LoVo (cell line): ENCODE measurements around the gene PCDHGB7.
A peak's percentile ranks its signal among the peaks of the same experiment; 100 is the strongest.
"Not testable (repeated sequence)": the region's sequence is repeated elsewhere in the genome, so short reads cannot be mapped to it uniquely, and the experiment has no call there.

Experiments
- DNase-seq: peaks from one replicate; pipeline ENCODE4 v3.0.0-alpha.2; 2016; ENCODE audit warnings: low spot score

Gene PCDHGB7

GRCh38 chr5:141397756-141398551 is 19.5 kb upstream of the PCDHGB7 start, which contains the start of gene PCDHGB5:
Gene PCDHGB5, plus strand, starts transcription at chr5:141397947. Its CDS starts 181 bp downstream, at chr5:141398128.
- not testable (repeated sequence) for DNase-seq

- DNase-seq = no peak
Measured at GRCh38 chr5:141398608-141399007, 18.9 kb upstream of the PCDHGB7 start.

- no peak for DNase-seq
Measured at GRCh38 chr5:141399555-141400258, 17.8 kb upstream of the PCDHGB7 start.

DNA sequence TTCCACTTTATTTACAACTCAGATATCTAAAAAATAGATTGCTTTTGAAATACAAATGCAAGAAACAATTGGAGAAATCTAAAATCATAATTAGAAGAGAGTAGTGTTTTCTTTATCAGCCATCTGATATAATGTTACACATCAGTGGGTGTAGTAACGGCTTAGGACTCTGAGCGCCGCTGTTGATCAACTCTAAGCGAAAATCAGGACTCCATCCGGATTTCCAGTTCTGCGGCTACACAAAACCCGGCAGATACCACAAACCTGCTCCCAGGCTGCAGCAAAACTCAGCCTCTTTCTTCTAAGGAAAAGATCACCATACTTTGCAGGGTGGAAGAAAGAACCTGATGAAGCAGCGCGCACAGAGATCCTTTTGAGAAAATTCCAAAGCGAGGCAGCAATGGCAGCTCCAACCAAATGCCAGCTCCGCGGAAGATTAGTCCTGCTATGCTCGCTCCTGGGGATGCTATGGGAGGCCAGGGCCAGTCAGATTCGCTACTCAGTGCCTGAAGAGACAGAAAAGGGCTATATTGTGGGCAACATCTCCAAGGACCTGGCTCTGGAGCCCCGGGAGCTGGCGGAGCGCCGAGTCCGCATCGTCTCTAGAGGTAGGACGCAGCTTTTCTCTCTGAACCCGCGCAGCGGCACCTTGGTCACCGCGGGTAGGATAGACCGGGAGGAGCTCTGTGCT is 14.8 kb upstream of the PCDHGB7 start, which contains the start of gene PCDHGA9:
TSS of gene PCDHGA9 (plus strand) at position 226 of the 691 bp plus-strand sequence. CDS start at position 401, 175 bp downstream.
- DNase-seq = peak; percentile 29

- no peak for DNase-seq
Measured at GRCh38 chr5:141403387-141403786, 14.1 kb upstream of the PCDHGB7 start.

DNA sequence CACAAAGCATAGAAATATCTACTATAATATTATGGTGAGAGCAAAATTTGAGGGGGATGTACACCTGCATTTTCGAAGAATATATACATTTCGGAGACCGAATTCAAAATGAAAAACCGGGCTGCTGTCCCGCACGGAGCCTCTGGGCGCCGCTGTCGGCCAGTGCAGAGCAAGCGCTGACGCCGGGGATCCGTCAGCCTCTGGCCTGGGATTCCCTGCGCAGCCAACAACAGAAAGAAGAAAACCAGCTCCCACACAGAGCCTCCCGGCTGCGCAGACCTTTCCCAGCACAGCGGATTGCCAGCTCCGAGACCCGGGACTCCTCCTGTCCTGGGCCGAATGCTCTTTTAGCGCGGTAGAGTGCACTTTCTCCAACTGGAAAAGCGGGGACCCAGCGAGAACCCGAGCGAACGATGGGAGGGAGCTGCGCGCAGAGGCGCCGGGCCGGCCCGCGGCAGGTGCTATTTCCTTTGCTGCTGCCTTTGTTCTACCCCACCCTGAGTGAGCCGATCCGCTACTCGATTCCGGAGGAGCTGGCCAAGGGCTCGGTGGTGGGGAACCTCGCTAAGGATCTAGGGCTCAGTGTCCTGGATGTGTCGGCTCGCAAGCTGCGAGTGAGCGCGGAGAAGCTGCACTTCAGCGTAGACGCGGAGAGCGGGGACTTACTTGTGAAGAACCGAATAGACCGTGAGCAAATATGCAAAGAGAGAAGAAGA is 9.5 kb upstream of the PCDHGB7 start, which contains the start of gene PCDHGB6:
TSS of gene PCDHGB6 (plus strand) at position 232 of the 716 bp plus-strand sequence. CDS start at position 414, 182 bp downstream.
- DNase-seq = peak; percentile 25

DNA sequence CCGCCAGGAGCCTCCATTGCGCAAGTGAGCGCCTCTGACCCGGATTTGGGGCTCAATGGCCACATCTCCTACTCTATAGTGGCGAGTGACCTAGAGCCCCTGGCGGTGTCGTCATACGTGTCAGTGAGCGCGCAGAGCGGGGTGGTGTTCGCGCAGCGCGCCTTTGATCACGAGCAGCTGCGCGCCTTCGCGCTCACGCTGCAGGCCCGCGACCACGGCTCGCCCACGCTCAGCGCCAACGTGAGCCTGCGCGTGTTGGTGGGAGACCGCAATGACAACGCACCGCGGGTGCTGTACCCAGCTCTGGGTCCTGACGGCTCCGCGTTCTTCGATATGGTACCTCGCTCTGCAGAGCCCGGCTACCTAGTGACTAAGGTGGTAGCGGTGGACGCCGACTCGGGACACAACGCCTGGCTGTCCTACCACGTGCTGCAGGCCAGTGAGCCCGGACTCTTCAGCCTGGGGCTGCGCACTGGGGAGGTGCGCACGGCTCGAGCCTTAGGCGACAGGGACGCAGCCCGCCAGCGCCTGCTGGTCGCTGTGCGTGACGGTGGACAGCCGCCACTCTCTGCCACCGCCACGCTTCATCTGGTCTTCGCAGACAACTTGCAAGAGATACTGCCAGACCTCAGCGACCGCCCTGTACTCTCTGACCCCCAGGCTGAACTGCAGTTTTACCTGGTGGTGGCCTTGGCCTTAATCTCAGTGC is 7.7 kb upstream of the PCDHGB7 start:
- DNase-seq = no peak

GRCh38 chr5:141411575-141411974 is 5.9 kb upstream of the PCDHGB7 start:
- DNase-seq = no peak

DNA sequence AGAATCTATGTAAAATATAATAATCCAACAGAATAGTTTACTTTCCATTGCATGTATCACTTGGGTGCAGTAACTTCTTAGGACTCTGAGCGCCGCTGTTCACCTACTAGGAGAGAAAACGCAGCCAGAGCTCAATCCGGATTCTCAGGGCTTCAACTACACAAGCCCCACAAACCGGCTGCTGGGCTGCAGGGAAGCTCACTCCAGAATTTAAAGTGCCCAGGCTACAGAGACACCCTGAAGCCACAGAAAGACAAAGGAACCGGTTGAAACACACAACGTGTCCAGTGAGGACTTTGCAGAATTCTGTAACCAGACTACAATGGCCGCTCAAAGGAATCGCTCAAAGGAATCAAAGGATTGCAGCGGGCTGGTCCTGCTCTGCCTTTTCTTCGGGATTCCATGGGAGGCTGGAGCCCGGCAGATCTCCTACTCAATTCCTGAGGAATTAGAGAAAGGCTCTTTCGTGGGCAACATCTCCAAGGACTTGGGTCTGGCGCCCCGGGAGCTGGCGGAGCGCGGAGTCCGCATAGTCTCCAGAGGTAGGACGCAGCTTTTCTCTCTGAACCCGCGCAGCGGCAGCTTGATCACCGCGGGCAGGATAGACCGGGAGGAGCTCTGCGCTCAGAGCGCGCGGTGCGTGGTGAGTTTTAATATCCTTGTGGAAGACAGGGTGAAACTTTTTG is 4.5 kb upstream of the PCDHGB7 start, which contains the start of gene PCDHGA10:
TSS of gene PCDHGA10 (plus strand) at position 134 of the 686 bp plus-strand sequence. CDS start at position 323, 189 bp downstream.
- peak; percentile 71 for DNase-seq

- no peak for DNase-seq
Measured at GRCh38 chr5:141413540-141414069, 3.9 kb upstream of the PCDHGB7 start.

DNA sequence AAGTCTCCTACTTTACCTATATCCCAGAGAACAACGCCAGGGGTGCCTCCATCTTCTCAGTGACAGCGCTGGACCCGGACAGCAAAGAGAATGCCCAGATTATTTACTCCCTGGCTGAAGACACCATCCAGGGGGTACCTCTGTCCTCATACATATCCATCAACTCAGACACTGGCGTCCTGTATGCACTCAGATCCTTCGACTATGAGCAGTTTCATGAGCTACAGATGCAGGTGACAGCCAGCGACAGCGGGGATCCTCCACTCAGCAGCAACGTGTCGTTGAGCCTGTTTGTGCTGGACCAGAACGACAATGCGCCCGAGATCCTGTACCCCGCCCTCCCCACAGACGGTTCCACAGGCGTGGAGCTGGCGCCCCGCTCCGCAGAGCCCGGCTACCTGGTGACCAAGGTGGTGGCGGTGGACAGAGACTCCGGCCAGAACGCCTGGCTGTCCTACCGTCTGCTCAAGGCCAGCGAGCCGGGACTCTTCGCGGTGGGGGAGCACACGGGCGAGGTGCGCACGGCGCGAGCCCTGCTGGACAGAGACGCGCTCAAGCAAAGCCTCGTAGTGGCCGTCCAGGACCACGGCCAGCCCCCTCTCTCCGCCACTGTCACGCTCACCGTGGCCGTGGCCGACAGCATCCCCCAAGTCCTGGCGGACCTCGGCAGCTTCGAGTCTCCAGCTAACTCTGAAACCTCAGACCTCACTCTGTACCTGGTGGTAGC is 2.8 kb upstream of the PCDHGB7 start:
- DNase-seq = not testable (repeated sequence)

- not testable (repeated sequence) for DNase-seq
Measured at GRCh38 chr5:141415275-141415618, 2.2 kb upstream of the PCDHGB7 start.

DNA sequence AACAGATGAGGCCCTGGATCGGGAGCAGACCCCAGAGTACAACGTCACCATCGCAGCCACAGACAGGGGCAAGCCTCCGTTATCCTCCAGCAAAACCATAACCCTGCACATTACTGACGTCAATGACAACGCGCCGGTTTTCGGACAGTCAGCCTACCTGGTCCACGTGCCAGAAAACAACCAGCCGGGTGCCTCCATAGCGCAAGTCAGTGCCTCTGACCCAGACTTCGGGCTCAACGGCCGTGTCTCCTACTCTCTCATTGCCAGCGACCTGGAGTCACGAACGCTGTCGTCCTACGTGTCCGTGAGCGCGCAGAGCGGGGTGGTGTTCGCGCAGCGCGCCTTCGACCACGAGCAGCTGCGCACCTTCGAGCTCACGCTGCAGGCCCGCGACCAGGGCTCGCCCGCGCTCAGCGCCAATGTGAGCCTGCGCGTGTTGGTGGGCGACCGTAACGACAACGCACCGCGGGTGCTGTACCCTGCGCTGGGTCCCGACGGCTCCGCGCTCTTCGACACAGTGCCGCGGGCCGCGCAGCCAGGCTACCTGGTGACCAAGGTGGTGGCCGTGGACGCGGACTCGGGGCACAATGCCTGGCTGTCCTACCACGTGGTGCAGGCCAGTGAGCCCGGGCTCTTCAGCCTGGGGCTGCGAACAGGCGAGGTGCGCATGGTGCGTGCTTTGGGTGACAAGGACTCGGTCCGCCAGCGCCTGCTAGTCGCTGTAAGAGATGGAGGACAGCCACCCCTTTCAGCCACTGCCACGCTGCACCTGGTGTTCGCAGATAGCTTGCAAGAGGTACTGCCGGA is 1.8 kb downstream of the PCDHGB7 start:
- DNase-seq = no peak

DNA sequence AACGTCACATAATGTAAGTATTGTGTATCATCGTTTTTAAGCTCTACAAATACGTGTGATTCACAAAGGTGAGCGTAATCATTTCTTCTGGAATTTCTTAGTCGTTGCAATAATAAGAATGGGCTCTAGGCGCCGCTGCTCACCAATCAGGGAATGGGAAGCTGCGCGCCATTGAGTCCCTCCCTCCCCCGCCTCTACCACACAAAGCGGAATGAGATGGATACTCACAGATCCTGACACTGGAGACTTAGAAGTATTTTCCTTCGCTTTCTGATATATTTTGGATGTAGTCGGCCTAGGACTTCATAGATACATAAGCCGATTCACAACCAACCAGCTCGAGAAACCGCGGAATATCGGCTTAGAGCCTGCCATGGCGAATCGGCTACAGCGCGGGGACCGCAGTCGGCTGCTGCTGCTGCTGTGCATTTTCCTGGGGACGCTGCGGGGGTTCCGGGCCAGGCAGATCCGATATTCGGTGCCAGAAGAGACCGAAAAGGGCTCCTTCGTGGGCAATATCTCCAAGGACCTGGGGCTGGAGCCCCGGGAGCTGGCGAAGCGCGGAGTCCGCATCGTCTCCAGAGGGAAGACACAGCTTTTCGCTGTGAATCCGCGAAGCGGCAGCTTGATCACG is 3.5 kb downstream of the PCDHGB7 start, which contains the start of gene PCDHGA11:
TSS of gene PCDHGA11 (plus strand) at position 197 of the 634 bp plus-strand sequence. CDS start at position 374, 177 bp downstream.
- no peak for DNase-seq

DNA sequence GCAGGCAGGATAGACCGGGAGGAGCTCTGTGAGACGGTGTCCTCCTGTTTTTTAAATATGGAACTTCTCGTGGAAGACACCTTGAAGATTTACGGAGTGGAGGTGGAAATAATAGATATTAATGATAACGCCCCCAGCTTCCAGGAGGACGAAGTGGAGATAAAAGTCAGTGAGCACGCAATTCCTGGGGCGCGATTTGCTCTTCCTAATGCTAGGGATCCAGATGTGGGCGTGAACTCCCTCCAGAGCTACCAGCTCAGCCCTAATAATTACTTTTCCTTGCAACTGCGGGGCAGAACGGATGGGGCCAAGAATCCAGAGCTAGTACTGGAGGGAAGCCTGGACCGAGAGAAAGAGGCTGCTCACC is 4.0 kb downstream of the PCDHGB7 start:
- DNase-seq = no peak

DNA sequence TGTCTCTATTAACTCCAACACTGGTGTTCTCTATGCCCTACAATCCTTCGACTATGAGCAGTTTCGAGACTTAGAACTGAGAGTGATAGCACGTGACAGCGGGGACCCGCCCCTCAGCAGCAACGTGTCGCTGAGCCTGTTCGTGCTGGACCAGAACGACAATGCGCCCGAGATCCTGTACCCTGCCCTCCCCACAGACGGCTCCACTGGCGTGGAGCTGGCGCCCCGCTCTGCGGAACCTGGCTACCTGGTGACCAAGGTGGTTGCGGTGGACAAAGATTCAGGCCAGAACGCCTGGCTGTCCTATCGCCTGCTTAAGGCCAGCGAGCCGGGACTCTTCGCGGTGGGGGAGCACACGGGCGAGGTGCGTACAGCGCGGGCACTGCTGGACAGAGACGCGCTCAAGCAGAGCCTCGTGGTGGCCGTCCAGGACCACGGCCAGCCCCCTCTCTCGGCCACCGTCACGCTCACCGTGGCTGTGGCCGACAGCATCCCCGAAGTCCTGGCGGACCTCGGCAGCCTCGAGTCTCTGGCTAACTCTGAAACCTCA is 5.3 kb downstream of the PCDHGB7 start:
- DNase-seq = no peak

GRCh38 chr5:141427783-141428426 is 10.4 kb downstream of the PCDHGB7 start:
- no peak for DNase-seq
